Fibroblast of lung (primary cell): ENCODE data around the gene CACNB4. TPM values are rescaled to one million over a fixed set of nuclear protein-coding genes. Genes with fewer than 3 reads are reported as not detected.

Experiments
- DNase-seq, 2 donors: peaks; one replicate each; pipeline versions ENCODE4 v3.0.0 to v3.0.0-alpha.2; 2010; ENCODE audit warnings: low read depth in 2 of 2
- H2AFZ ChIP-seq: 2 replicates; pipeline ENCODE4 v1.5.1; 2012; ENCODE audit warnings: low read length, control low read depth, inconsistent platforms
- H3K27ac ChIP-seq: 2 replicates; pipeline ENCODE4 v1.5.1; 2011; ENCODE audit warnings: low read length, control low read depth; ENCODE audit not compliant: insufficient read depth
- H3K27me3 ChIP-seq: 2 replicates; pipeline ENCODE4 v1.5.1; 2011; ENCODE audit warnings: mild to moderate bottlenecking, low read length; ENCODE audit not compliant: control insufficient read depth, insufficient read depth
- H3K36me3 ChIP-seq: 2 replicates; pipeline ENCODE4 v1.5.1; 2011; ENCODE audit warnings: low read length; ENCODE audit not compliant: control insufficient read depth, insufficient read depth
- H3K4me1 ChIP-seq: 2 replicates; pipeline ENCODE4 v1.5.1; 2011; ENCODE audit warnings: low read length; ENCODE audit not compliant: control insufficient read depth, insufficient read depth; ENCODE audit errors: extremely low read depth
- H3K4me2 ChIP-seq: 2 replicates; pipeline ENCODE4 v1.5.1; 2011; ENCODE audit warnings: low read length, control low read depth; ENCODE audit not compliant: insufficient read depth; ENCODE audit errors: extremely low read depth
- H3K4me3 ChIP-seq, 4 experiments: fragments of 200-600 bp in 1 of 4; sonication (generic) in 1 of 4; replicated peaks in 1 of 4; 2 replicates each; pipeline ENCODE4 v1.5.1; 2011 to 2016; ENCODE audit warnings: low read length in 4 of 4, low read depth in 3 of 4, mild to moderate bottlenecking in 3 of 4, control low read depth in 2 of 4, inconsistent platforms in 1 of 4, mixed read lengths in 1 of 4; ENCODE audit not compliant: insufficient read depth in 1 of 4; ENCODE audit errors: control extremely low read depth in 1 of 4
- H3K79me2 ChIP-seq: 2 replicates; pipeline ENCODE4 v1.5.1; 2012; ENCODE audit warnings: mild to moderate bottlenecking, low read length, inconsistent platforms; ENCODE audit not compliant: control insufficient read depth, insufficient read depth
- H3K9ac ChIP-seq: 2 replicates; pipeline ENCODE4 v1.5.1; 2011; ENCODE audit warnings: mild to moderate bottlenecking, low read length, control low read depth; ENCODE audit not compliant: insufficient read depth
- H3K9me3 ChIP-seq: 2 replicates; pipeline ENCODE4 v1.5.1; 2012; ENCODE audit warnings: low read depth, low read length; ENCODE audit not compliant: control insufficient read depth, insufficient read depth
- H4K20me1 ChIP-seq: 2 replicates; pipeline ENCODE4 v1.5.1; 2011; ENCODE audit warnings: low read length; ENCODE audit not compliant: control insufficient read depth, insufficient read depth; ENCODE audit errors: extremely low read depth
- EZH2 ChIP-seq: IDR thresholded peaks from 2 replicates; pipeline ENCODE4 v1.5.1; 2012; ENCODE audit warnings: low read length, control low read depth, mild to moderate bottlenecking; ENCODE audit errors: missing control alignments
- polyA plus RNA-seq, 2 donors: library from polyadenylated mRNA; depleted of rRNA in 1 of 2; stranded (reverse) in 1 of 2; unstranded in 1 of 2; fragments of >200 nt; gene quantifications; 2 replicates each; pipeline ENCODE4 v1.2.1, GENCODE V29; 2011 to 2012; ENCODE audit warnings: missing spikeins in 1 of 2
- total RNA-seq: library from RNA; depleted of rRNA; stranded (reverse); fragments of >200 nt; gene quantifications from 2 replicates; pipeline ENCODE4 v1.2.1, GENCODE V29; 2014
- TF ChIP-seq, protein P1 (sequence below), 2 donors: IDR thresholded peaks in 1 of 2; conservative IDR thresholded peaks in 1 of 2; 1 replicate in 1 of 2; 2 replicates in 1 of 2; pipeline ENCODE4 v1.5.1; 2011 to 2012; ENCODE audit warnings: low read length in 2 of 2, control low read depth in 1 of 2, inconsistent platforms in 1 of 2, low read depth in 1 of 2, mild to moderate bottlenecking in 1 of 2

CACNB4 gene
- total and polyA plus RNA-seq, 2 donors (not counting 1 experiment from before 2014, with no cell fraction given) = 0.66 to 2.5 TPM

DNA sequence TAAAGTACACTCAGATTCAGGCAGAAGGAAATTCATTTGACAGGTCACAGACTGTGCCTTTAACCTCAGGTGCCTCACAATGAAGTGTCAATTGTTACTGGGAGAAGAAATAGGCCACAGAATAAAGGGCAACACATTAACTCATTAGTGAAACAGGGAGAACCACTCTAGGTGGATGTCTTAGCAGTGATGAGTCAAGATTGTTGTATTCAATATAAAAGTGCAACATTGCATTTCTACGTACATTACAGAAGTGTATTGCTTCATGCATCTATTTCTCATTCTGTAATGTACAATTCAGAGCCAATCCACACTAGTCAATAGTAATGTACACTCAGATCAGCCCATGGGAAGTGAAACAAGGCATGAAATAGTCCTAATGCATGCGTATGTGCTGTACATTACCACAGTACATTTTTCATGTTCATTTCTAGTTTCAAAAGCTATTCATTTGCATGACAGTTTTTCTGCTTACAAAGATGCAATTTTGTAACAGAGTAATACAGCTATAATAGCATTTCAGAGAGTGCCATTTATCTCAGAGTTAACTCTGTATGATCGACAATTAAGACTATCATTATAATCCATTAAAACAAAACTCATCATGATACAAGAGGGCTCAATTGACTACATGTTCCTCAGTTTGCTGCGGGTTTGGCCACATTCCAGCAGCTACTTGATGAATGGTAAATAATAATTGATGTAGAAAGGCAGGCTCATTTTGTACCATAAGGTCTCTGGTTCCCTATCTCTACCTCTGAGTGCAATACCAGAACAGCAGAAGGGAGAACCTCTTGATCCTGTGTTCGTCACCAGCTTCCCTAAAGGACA, 258.4 kb downstream of the CACNB4 start:
- Histone ChIP-seq H3K79me2 (no peaks in the 10 kb centered on the region), H2AFZ (no peak overlapping the region), H4K20me1 (no peaks in the 10 kb centered on the region), H3K9me3 (no peaks in the 10 kb centered on the region), H3K9ac (no peak overlapping the region), H3K4me2 (no peak overlapping the region), H3K4me3 (no peak overlapping the region), H3K36me3 (no peaks in the 10 kb centered on the region), H3K4me1 (no peaks in the 10 kb centered on the region), H3K27me3 (no peaks in the 10 kb centered on the region), H3K27ac (no peak overlapping the region)
- DNase-seq = no peak
- TF ChIP-seq, protein P1, sequence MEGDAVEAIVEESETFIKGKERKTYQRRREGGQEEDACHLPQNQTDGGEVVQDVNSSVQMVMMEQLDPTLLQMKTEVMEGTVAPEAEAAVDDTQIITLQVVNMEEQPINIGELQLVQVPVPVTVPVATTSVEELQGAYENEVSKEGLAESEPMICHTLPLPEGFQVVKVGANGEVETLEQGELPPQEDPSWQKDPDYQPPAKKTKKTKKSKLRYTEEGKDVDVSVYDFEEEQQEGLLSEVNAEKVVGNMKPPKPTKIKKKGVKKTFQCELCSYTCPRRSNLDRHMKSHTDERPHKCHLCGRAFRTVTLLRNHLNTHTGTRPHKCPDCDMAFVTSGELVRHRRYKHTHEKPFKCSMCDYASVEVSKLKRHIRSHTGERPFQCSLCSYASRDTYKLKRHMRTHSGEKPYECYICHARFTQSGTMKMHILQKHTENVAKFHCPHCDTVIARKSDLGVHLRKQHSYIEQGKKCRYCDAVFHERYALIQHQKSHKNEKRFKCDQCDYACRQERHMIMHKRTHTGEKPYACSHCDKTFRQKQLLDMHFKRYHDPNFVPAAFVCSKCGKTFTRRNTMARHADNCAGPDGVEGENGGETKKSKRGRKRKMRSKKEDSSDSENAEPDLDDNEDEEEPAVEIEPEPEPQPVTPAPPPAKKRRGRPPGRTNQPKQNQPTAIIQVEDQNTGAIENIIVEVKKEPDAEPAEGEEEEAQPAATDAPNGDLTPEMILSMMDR (conservative IDR thresholded peaks at IDR 0.05 in 1 of 2, IDR thresholded peaks at IDR 0.05 in 1 of 2; ENCODE audit: low read depth in 1 of 2, low read length in 2 of 2) = no peak
- TF ChIP-seq EZH2 = no peak

DNA sequence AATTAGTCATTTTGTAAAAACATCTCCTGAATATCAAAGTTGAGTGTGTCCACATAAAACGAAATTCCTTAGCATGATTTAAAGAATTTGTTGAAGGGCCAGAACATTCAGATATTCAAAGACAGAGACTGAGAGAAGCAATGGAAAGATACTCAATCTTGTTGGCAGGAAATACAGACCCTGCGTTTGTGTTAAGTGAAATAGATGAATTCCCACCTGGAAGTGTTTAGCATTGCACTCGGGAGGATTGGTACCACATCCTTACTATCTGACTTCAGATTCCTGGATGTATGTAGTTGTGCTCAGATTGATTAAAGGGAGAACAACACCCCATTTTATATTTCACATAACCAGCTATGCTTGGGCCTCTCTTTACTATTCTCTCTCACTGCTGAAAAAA, 260.9 kb downstream of the CACNB4 start:
- Histone ChIP-seq H3K79me2 (no peaks in the 10 kb centered on the region), H3K4me2 (no peak overlapping the region), H3K4me3 (no peak overlapping the region), H3K4me1 (no peaks in the 10 kb centered on the region), H4K20me1 (no peaks in the 10 kb centered on the region), H3K9me3 (no peaks in the 10 kb centered on the region), H3K36me3 (no peaks in the 10 kb centered on the region), H3K27ac (no peak overlapping the region), H3K9ac (no peak overlapping the region), H3K27me3 (no peaks in the 10 kb centered on the region), H2AFZ (no peak overlapping the region)
- DNase-seq = no peak
- no peak for TF ChIP-seq EZH2
- TF ChIP-seq, protein P1 (conservative IDR thresholded peaks at IDR 0.05 in 1 of 2, IDR thresholded peaks at IDR 0.05 in 1 of 2; ENCODE audit: low read depth in 1 of 2, low read length in 2 of 2) = no peak

DNA sequence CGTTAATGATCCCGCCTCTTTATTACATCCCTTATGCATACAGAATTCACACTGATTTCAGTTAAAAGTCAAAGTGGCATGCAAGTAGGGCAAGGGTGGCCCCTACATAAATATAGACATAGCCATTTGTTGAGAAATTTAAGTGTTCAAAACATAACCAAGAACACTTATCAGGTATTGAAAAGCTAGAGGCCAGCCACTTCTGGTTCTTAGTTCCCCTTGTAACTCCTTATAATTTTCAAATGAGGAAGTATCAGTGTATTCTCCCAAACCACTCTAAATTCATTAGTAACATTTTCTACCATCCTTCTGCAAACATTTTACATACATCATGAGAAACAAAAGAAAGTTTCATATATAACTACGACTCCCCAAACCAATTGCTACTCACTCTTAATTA, 264.9 kb downstream of the CACNB4 start:
- Histone ChIP-seq H4K20me1 (no peaks in the 10 kb centered on the region), H3K4me1 (no peaks in the 10 kb centered on the region), H3K36me3 (no peaks in the 10 kb centered on the region), H3K79me2 (no peaks in the 10 kb centered on the region), H3K4me2 (no peak overlapping the region), H3K4me3 (no peak overlapping the region), H3K27me3 (no peaks in the 10 kb centered on the region), H2AFZ (no peak overlapping the region), H3K27ac (no peak overlapping the region), H3K9ac (no peak overlapping the region), H3K9me3 (no peaks in the 10 kb centered on the region)
- TF ChIP-seq, protein P1 (conservative IDR thresholded peaks at IDR 0.05 in 1 of 2, IDR thresholded peaks at IDR 0.05 in 1 of 2; ENCODE audit: low read depth in 1 of 2, low read length in 2 of 2) = no peak
- TF ChIP-seq EZH2 = no peak
- DNase-seq = no peak
